Measurements from ENCODE around the gene GBX2.

Gene GBX2

DNA sequence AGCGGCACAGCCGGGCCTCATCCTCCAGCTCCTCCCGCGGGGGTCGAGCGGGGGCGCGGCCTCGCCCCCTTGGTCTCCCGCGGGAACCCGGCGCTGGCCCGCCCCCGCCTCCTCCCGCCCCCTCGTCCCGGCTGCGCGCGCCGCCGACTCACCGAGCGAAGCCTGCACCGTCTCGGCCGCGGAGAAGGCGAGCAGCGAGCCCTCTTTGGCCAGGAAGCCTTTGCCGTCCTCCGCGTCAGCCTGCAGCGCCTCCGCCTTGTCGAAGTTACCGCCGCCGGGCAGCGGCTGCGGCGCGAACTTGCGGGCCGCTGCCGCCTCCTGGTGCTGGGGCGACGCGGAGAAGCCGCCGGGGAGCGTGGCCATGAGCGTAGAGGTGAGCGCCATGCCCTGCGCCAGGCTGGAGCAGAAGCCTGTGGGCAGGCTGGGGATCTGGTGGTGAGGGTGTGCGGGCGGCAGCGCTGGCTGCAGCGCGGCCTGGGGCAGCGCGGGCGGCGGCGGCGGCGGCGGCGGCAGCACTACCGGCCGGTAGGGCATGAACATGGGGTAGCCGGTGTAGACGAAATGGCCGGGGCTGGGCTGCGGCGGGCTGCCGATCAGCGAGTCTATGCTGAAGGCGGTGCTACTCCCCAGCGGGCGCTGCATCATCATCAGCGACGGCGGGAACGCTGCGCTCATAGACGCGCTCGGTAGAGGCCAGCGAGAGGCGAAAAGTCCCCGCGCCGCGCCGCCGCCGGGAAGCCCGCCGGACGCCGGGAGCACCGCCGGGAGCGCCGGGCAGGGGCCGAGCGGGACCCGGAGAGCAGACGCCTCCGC, 683 bp downstream of the GBX2 start:
- no peak for DNase-seq (ENCODE audit: low read depth)

DNA sequence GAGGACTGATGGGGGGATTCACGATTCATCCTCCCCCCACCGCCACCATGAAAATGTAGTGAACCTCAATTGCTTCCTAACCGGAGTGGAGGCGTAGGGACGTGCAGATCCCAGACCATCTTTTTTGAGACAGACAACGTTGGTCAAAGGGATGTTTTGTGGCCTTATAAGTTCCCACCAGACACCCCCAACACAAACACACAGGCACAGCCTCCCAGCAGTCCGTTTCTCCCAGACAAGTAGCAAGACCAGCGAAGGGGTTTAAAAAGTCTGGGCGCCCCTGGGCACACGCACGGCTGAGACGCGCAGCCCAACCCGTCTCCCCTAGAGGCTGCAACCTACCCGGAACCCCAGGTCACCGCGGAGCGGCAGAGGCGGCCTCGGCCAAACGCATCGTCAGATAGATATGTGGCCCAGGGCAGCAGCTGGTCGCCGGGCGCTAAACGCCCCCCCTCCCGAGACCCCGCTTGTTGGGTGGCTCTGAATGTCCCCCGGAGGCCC, 1.3 kb downstream of the GBX2 start:
- no peak for DNase-seq (ENCODE audit: low read depth)

DNA sequence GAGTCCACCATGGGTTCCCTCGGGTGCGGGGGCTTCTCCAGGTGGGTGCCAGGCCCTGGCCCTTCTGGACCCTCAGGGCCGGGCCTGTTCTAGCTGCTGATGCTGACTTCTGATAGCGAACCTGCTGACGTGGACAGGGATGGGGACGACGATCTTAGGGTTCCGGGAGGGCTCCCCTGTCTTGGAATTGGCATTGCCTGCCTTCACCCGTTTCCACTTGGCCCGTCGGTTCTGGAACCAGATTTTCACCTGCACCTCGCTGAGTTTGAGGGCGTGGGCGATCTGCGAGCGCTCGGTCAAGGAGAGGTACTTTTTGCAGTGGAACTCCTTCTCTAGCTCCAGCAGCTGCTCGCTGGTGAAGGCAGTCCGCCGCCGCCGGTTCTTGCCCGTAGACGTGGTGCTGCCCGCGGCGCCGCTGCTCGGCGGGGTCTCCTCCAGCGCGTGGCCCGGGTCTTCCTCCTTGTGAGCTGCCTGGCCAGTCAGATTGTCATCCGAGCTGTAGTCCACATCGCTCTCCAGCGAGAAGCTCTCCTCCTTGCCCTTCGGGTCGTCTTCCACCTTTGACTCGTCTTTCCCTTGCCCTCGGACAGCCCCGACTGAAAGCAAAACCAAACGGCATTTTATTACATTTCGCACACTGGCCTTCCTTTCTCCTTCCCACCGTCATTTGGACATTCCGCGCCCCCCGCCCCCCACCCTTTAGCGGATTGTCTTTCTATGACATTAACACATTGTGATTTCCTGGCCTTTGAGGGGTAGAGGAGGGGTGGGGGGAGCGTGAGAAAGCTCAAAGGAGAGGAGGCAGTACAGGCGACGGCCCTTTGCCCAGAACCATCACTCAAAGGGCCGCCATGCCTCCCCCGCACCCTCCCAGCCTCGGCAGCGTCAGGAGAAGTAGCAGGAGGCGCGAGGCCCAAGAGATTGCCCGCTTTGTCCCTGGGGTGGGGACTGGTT, 2.1 kb downstream of the GBX2 start:
- DNase-seq (ENCODE audit: low read depth) = no peak

DNA sequence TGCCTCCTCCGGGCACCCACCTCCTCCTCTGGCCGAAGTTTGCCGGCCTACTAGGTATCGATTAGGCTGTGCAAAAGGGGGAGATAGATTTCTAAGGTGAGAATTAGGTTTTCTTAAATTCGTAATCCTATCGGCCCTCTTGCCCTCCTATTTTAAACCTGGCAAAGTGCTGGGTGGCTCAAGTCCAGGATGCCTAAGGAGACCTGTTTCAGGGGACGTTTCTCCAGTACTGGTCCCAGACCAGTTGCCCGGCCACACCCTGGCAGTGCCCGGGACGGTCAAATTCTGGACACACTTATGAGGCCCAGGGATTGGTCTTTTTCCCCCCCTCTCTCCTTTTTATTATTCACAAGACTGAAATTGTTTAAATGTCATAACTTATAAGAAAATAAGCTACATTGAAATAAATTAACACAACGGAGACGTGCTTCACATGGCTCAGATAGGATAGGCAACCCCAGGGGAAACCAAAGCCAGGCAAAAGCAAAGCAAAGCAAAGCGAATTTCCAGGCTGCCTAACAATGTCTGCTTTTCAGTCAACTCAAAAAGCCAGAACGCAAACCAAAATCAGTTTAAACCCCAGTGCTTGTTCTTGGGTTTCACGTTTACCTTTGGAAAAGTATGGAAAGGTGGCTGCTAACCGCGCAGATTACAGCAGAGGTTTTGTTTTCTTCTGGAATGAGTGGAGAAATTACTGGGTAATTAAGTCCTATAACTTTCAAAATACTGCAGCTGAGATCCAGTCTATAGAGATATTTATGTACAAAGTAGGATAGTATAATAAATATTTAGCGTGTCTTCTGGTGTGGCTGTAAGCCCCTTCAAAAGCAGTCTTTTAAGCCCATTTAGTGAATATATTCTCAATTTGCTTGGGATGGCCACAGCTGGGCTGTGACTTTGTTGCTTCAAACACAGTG, 3.0 kb downstream of the GBX2 start:
- no peak for DNase-seq (ENCODE audit: low read depth)

DNA sequence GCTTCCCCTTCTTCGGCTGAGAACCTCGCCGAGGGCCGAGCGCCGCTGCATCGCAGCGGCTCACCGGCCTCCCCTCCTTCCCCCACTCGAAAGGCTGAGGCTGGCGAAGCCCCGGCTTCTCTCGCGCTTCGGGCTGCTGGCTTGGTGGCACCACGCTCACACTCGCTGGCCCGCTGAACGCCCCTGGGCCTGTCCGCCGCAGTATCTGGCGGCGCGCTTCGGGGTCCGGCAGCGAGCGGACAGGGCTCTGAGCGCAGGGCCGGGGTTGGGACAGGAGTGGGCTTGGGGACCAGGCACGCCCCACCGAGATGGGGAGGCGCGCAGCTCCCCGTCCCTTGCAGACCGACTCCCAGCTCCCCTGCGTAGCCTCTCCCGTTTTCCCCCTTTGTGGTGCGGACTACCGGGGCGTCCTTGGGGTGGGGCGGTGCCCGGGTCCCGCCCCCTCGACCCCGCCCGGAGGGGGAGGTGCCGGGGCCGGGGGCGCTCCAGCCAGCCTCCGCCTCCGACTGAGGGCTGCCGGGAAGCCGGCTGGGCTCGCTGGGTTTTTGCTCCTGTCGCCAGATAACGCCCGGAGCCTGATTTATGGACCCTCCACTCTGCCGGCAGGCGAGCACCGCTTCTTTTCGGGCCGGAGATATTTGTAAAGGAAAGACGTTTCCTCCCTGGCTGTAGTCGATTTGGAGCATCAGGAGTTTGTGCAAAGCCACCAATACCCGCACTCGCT, 3.8 kb downstream of the GBX2 start:
- DNase-seq (ENCODE audit: low read depth) = no peak

DNA sequence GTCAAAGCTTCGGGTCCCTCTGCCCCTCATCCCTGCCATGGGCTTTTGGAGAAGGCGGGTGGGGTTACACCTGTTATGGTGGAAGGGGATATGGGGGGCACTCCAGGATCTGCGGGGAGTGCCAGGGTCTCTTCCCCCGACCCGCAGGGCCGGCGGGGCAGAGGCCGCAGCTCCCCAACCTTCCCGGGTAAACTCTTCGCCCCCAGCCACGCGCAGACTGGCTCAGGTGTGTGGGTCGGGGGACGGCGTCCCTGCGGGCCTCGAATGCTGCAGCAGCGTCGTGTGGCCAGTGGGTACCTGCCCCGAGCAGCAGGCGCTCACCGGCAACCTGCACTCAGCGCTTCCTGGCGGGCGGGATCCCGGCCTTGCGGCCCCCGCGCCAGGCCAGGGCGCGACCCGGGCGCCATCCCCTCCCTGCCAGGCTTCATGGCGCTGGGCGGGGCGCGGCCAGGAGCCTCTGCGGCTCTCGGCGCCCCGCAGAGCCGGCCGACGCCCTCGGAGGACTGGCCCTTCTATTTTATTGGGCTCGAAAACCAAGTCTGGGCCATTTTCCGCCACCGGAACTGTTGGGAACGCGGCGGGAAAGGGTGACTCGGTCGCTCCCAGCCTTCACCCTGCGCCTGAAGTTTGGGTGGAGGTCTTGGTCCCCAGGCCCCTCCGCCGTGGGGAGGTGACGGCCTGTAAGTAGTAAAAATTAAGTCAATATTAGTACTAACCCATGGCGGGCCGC, 4.5 kb downstream of the GBX2 start:
- no peak for DNase-seq (ENCODE audit: low read depth)

DNA sequence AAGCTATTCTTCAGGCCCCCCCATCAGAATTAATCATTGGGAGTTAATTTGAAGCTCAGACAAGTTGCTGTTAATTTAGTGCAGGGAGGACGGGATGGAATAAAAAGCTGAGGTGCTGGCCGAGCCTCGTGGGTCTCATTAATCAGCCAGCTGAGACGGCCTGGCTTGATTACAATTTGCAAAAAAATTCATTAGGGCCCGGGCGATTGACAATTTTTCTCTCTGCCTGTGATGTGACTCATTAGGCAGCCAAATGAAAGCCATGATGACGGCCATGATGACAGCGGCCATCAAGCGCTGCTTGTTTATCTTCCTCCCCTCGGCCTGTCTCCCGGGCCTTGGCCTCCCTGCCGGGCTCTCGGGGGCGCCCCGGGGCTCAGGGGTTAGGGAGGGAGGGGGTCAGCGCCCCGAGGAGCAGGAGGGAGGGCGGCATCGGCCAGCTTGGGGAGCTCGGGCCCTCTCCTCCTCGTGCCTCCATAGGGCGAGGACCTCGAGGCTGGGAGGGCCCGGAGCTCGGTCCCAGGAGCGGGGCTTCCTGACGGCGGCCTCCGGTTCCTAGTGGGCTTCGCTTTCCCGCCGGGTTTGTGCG, 5.2 kb downstream of the GBX2 start:
- no peak for DNase-seq (ENCODE audit: low read depth)

DNA sequence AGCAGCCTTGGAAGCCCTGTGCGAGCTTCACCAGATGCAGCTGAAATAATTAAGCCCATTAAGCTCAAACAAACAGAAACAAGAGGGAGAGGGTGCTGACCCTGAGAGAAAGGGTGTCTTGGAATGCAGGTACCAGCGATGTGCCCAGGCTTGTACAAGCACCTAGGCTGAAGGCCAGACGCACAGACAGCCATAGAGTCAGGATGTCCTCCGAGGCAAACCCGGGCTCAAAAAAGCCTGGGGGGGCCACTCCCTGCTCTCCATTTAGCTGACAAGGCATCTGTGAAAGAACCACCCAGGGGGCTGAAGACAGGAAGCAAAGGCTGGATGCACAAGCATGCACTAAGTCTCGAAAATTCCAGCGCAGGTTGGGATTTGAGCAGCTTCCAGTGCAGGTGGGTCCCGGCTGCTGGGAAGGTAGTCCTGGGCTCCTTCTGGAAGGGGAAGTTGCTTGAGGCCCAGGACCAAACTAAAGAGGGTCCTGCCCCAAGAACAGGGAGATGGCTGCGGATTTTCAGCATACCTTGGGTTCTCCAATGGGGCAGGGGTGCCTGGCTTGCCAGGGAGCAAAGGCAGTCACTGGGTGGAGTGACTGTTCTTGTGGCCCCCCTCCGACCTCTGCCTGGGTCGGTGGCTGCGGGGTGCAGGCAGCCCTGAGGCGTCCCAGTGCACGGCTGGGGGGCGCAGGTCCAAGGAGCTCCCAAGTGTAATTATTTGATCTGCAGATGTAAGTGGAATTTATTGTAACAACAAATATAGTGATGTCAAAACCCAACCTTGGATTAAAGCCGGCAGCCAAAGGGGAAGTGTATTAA, 5.9 kb downstream of the GBX2 start:
- no peak for DNase-seq (ENCODE audit: low read depth)

DNA sequence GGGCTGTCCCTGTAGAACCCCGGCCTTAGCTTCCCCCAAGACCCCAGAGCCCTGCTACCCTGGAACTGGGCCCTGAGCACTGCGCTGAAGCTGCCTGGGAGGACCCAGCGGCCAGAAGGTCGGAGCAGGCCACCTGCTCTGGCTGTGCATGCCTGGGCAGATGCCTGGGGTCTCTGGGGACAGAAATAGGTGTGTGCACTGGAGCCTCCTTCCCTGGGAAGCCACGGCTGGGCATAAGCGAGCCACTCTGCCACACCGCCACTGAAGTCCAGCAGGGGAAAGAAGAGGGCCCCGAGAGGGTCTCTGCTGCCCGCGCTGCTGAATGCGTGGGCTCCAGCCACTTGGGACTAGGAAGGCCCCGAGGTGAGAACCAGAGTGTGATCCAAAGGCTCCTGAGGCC, 6.7 kb downstream of the GBX2 start:
- DNase-seq (ENCODE audit: low read depth) = no peak

DNA sequence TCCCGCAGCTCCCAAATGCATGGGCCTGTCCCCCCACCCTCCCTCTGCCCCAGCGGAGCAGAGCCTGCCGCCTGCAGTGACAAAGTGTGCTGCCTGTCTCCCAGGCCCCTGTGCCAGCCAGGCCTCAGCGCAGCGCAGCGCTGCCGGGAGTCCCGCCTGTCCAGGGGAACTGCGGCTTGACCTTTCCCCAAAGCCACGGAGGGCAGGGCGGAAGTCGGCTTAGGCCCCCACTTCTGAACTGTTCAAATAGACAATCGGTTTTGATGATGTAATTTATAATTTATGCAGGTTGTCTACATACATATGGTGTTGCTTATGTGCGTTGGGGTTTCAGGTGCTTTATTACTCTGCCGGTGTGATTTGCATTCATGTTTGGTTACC, 7.1 kb downstream of the GBX2 start:
- no peak for DNase-seq (ENCODE audit: low read depth)

DNA sequence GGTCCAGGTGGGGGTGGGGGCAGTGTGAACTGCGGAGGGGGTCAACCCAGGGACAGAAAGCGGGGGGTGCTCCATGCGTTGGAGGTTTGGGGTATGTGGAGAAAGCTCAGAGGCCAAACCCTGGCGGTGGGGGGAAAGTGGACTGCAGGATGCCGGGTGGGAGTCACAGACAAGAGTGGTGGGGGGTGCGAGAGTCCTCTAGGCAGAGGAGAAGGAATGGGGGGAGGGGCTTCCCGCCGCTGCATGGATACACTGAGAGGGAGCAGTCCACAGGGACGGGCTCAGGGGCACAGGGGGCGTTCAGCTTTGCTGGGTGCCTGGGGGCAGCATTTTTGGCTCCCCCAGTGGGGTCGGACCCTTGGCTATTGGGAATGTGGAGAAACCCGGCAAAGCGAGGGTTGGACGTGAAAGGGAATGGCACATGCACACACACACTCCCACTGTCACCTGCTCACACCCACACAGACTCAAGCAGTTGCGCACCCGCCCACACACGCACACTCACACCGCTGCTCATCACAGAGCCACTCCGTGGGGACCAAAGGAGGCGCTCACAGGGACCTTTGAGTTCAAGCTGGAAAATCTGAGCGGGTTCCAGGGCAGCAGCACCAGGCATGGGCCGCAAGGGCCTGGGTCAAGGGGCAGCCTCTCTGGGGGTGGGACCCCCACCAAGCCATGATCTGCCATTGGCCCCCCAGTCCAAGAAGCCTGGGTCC, 7.7 kb downstream of the GBX2 start:
- no peak for DNase-seq (ENCODE audit: low read depth)

DNA sequence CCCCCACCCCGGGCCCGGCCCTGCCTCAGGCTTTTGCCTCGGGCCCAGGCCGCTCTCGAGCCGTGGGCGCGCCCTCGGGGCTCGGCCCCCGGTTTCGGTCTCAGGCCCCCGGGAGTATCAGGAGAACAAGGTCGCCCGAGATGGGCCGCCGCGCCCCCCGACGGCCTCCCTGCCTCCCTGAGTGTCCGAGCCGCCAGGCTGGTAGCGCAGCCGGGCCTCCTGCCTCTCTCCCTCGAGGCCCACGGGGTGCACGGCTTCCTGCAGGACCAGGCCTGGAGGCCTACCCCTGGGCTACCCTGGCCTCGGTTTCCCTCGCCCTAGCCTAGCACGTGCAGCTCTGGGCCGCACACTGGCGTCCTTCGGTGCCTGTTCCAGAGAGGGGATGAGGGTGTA, 8.4 kb downstream of the GBX2 start:
- no peak for DNase-seq (ENCODE audit: low read depth)

DNA sequence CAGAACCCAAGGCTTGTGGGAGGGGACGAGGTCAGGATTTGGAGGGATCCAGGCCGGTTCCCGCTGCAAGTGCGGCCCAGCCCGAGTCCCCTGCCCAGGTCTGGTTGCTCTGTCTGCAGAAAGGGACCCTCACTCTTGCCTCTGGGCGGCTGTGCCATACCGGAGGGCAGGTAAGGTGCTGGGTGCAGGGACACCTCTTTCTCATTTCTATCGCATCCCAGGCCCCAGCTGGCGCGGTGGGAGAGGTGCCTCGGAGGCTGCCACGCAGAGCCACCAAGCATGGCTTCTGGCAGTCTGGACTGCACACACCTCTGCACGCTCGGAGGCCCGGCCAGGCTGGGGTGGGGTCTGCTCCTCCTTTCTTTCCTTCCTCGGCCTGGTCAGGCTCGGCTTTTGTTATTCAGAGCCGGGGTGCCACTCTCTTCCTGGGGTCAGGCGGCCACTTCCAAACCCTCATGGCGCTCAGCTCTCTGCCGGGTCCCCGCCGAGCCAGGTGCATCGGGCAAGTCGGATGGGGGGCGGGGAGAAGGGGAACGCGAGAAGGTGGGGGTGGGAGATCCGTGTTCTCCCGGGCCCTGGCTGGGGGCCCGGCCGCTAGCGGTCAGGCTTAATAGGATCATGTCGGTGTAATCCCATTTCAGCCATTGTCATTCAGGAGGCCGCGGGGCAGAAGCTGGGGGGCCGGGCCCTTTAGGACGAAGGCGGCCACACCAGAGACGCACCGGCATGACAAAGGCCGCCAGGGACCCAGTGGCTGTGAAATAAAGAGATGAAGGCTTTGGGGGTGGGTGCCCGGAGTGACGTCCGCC, 9.0 kb downstream of the GBX2 start:
- DNase-seq (ENCODE audit: low read depth) = no peak

DNA sequence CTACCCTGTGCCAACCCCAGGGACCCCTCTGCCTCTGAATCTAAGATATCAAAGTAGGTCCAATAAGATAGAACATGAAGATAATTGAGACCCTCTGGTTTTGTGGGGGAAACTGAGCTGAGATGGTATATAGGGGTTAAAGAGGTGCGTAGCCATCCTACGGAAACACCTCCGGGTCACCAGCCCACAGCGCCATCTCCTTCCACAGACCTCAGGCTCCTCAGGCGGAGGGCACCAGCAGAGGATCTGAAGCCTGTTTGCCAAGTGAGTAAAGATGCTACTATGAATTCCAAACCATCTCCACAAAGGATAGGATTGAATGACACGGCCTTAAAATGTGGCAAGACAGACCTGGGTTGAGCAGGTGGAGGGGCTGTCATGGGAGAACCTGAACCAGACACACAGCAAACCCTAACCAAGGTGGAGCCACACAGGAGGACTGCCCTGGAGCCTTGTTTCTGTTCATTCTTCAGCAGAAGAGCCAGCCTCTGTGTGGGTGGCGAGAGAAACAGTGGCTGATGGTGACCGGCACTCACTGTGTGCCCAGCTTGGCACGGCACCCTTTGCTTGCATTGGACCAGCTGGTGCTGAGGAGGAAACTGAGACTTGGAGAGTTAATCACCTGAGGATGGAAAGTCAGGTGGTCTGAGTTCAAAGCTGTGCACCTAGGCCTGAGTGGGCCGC, 10.2 kb downstream of the GBX2 start:
- DNase-seq (ENCODE audit: low read depth) = no peak

DNA sequence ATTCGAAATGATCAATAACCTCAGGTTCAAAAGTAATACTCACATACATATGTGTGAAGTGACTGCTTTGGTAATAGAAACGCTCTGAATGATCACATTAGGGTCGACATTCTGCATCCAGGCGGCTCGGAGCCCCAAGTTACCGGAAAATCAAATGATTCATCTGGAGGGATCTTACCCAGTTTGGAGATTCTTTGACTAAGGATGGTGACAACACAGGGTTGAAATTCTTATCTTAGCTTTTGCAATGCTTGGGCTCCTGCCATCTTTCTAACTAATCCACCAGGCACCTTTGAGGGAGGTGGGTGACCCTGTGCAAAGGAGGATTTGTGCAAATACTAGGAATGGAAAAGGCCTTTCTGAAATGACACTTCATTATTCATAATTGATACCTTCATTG, 10.8 kb downstream of the GBX2 start:
- DNase-seq (ENCODE audit: low read depth) = no peak

DNA sequence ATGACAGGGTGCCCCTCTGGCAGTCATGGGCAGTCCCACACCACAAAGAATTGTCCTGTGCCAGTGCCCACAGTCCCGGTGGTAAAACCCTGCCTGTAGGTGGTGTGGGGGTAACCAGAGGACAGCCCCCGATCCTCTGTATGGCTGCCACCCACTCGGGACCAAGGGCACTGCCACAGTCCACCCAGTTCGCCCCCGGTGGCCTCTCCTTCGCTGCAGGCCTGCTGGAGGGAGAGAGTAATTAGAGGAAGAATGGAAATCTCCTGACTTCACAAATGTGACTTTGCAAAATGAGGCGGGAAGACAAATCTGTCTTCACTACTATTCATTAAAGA, 11.4 kb downstream of the GBX2 start:
- no peak for DNase-seq (ENCODE audit: low read depth)

DNA sequence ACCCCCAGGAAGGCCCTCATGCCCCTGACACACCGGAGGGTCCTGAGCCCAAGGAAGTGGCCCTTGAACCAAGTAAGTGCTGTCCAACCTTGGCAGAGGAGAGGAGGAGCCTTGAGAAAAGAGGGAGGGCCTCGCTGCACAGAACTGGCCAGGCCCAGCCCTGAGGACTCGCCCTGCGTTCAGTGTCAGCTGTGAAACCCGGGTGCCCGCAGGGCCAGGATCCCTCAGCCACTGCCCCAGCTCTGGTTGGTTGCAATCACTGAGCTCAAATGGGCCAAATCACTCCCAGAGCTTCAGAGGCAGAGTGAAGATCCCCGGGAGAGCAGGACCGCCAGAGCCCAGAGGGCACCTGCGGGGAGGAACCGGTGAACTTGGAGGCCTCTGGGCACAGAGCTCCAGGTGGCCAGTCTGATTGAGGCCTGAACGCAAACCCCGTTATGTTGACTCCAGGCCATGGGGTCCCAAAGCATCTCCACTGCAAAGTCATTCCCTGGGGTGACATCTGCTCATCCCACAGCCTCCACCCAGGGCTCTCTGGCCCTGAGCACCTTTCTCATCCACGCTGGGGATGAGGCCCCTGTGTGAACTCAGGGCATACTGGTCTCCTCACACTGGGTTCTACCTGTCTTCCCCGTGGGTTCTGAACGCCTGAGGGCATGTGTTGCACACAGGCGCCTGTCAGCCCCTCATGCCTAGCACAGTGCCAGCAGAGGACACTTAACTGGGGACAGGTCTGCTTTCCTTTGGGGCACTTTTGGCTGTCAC, 11.9 kb downstream of the GBX2 start:
- no peak for DNase-seq (ENCODE audit: low read depth)

All from stimulated activated CD8-positive, alpha-beta memory T cell treated with anti-CD3 and anti-CD28 coated beads, Interleukin-7, amount 100 ng/mL, for 24 hours (primary cell).